ENCODE measurements around the gene NAV3. TPM values are rescaled to one million over a fixed set of nuclear protein-coding genes. Genes with fewer than 3 reads are reported as not detected.

NAV3 gene
- total RNA-seq, 1 experiment from 2014 or later = 6.8 TPM

GRCh38 chr12:77785211-77785610 is 45.5 kb upstream of the NAV3 start:
- CTCF ChIA-PET = no interaction called here
- BruUV-seq (replicated peaks) = no TSS peak

GRCh38 chr12:77786675-77787074 is 44.0 kb upstream of the NAV3 start:
- ChIA-PET CTCF (no interaction called here), POLR2A (ENCODE audit: unreplicated experiment) (no interaction called here)
- intact Hi-C loops (cut with micrococcal nuclease) = no loop called here
- H3K27ac ChIP-seq (ENCODE audit: low read length) = no peak overlapping the region
- no peaks in the 10 kb centered on the region for H3K9me3 ChIP-seq (ENCODE audit: low read length)
- H2AFZ ChIP-seq (ENCODE audit: low read length) = no peak overlapping the region
- no peak for TF ChIP-seq EZH2 (IDR thresholded peaks at IDR 0.05; ENCODE audit: low read length, unreplicated experiment)
- TF ChIP-seq EZH2phosphoT487 (IDR thresholded peaks at IDR 0.05; ENCODE audit: borderline replicate concordance, low read length) = no peak
- no peak for TF ChIP-seq CTCF (conservative IDR thresholded peaks at IDR 0.05; ENCODE audit: low read depth, low read length)
- no peak overlapping the region for H3K4me3 ChIP-seq (ENCODE audit: low read length)
- peaks cover 33% of the 10 kb centered on the region for H3K27me3 ChIP-seq (ENCODE audit: low read length)
- H3K79me2 ChIP-seq (ENCODE audit: low read length) = no peaks in the 10 kb centered on the region
- H3K4me2 ChIP-seq (ENCODE audit: low read length) = no peak overlapping the region
- no TSS peak for BruUV-seq (replicated peaks)
- H3K36me3 ChIP-seq (ENCODE audit: low read depth, low read length) = no peaks in the 10 kb centered on the region
- H3K4me1 ChIP-seq (ENCODE audit: insufficient read depth, low read length) = no peaks in the 10 kb centered on the region
- no peaks in the 10 kb centered on the region for H3F3A ChIP-seq (ENCODE audit: low read length, unreplicated experiment)
- no peak overlapping the region for H3K9ac ChIP-seq (ENCODE audit: low read length)
- no peaks in the 10 kb centered on the region for H4K20me1 ChIP-seq (ENCODE audit: low read length)
- no peaks in the 10 kb centered on the region for H3K9me2 ChIP-seq (replicated peaks; ENCODE audit: low read length)
- no peak for DNase-seq
- no peak for ATAC-seq

More at GRCh38 chr12:77785211-77785610, 45.5 kb upstream of the NAV3 start:
- Histone ChIP-seq H3K9me3 (ENCODE audit: low read length) (no peaks in the 10 kb centered on the region), H3K27ac (ENCODE audit: low read length) (no peak overlapping the region), H3K4me3 (ENCODE audit: low read length) (no peak overlapping the region), H3K27me3 (ENCODE audit: low read length) (peaks cover 47% of the 10 kb centered on the region), H3K4me1 (ENCODE audit: insufficient read depth, low read length) (no peaks in the 10 kb centered on the region), H3K36me3 (ENCODE audit: low read depth, low read length) (no peaks in the 10 kb centered on the region), H3K9me2 (replicated peaks; ENCODE audit: low read length) (no peaks in the 10 kb centered on the region), H3K4me2 (ENCODE audit: low read length) (no peak overlapping the region), H3F3A (ENCODE audit: low read length, unreplicated experiment) (no peaks in the 10 kb centered on the region), H2AFZ (ENCODE audit: low read length) (no peak overlapping the region), H3K9ac (ENCODE audit: low read length) (no peak overlapping the region), H3K79me2 (ENCODE audit: low read length) (no peaks in the 10 kb centered on the region), H4K20me1 (ENCODE audit: low read length) (no peaks in the 10 kb centered on the region)
- POLR2A ChIA-PET (ENCODE audit: unreplicated experiment) = no interaction called here
- intact Hi-C loops (cut with micrococcal nuclease) = no loop called here
- no peak for TF ChIP-seq EZH2phosphoT487 (IDR thresholded peaks at IDR 0.05; ENCODE audit: borderline replicate concordance, low read length)
- no peak for TF ChIP-seq CTCF (conservative IDR thresholded peaks at IDR 0.05; ENCODE audit: low read depth, low read length)
- no peak for TF ChIP-seq EZH2 (IDR thresholded peaks at IDR 0.05; ENCODE audit: low read length, unreplicated experiment)
- DNase-seq (no peak), ATAC-seq (no peak)

- Histone ChIP-seq H3K27ac (ENCODE audit: low read length) (no peak overlapping the region), H3K9me2 (replicated peaks; ENCODE audit: low read length) (no peaks in the 10 kb centered on the region), H3K4me2 (ENCODE audit: low read length) (no peak overlapping the region), H3K9ac (ENCODE audit: low read length) (no peak overlapping the region), H3K4me3 (ENCODE audit: low read length) (no peak overlapping the region), H3K27me3 (ENCODE audit: low read length) (peaks cover 25% of the 10 kb centered on the region), H3K79me2 (ENCODE audit: low read length) (no peaks in the 10 kb centered on the region), H3K9me3 (ENCODE audit: low read length) (no peaks in the 10 kb centered on the region), H3F3A (ENCODE audit: low read length, unreplicated experiment) (no peaks in the 10 kb centered on the region), H2AFZ (ENCODE audit: low read length) (no peak overlapping the region), H3K36me3 (ENCODE audit: low read depth, low read length) (no peaks in the 10 kb centered on the region), H4K20me1 (ENCODE audit: low read length) (no peaks in the 10 kb centered on the region), H3K4me1 (ENCODE audit: insufficient read depth, low read length) (no peaks in the 10 kb centered on the region)
- POLR2A ChIA-PET (ENCODE audit: unreplicated experiment) = interaction anchor here (0.6 kb wide), 1 partner anchor 14 kb away, joined by 5 read pairs; no protein-coding TSS in a partner anchor
- DNase-seq (no peak), ATAC-seq (no peak)
- no peak for TF ChIP-seq EZH2phosphoT487 (IDR thresholded peaks at IDR 0.05; ENCODE audit: borderline replicate concordance, low read length)
- TF ChIP-seq CTCF (conservative IDR thresholded peaks at IDR 0.05; ENCODE audit: low read depth, low read length) = no peak
- CTCF ChIA-PET = no interaction called here
- intact Hi-C loops (cut with micrococcal nuclease) = no loop called here
- BruUV-seq (replicated peaks) = no TSS peak
These were observed 42.2 kb upstream of the NAV3 start for GRCh38 chr12:77788231-77789168.

Measured in PC-3 (cell line).